ENCODE results near the gene DCP1A.

- TF ChIP-seq RAD21 (IDR thresholded peaks at IDR 0.05) (no peak), CTCF (IDR thresholded peaks at IDR 0.05; ENCODE audit: low read depth, low read length, missing input control) (no peak), HNF4A (conservative IDR thresholded peaks at IDR 0.05) (no peak), YY1 (IDR thresholded peaks at IDR 0.05) (no peak), TAF1 (conservative IDR thresholded peaks at IDR 0.05) (no peak), REST (IDR thresholded peaks at IDR 0.05) (no peak), MAX (IDR thresholded peaks at IDR 0.05) (no peak), ATF3 (IDR thresholded peaks at IDR 0.05) (no peak), JUND (IDR thresholded peaks at IDR 0.05) (no peak), NR2F2 (IDR thresholded peaks at IDR 0.05) (no peak), EGR1 (IDR thresholded peaks at IDR 0.05; ENCODE audit: low read depth in 2 of 2) (no peak), SP1 (IDR thresholded peaks at IDR 0.05) (no peak), GABPA (IDR thresholded peaks at IDR 0.05 in 1 of 2, conservative IDR thresholded peaks at IDR 0.05 in 1 of 2) (no peak)
Observed at GRCh38 chr3:53247619-53248018, 99.7 kb downstream of the DCP1A start.

Data from liver (tissue), 3 donors.